ENCODE measurements around the gene MPND. TPM values are rescaled to one million over a fixed set of nuclear protein-coding genes. Genes with fewer than 3 reads are reported as not detected.

Gene MPND
- total and polyA plus RNA-seq, 2 of the 13 experiments (the other 11 are each of a cell fraction or from before 2014, with no cell fraction given) = 10.8 to 15.8 TPM

- TF ChIP-seq ARID4A (CRISPR knock-in tag; IDR thresholded peaks at IDR 0.05; ENCODE audit: borderline replicate concordance) (peak; percentile 91), GMEB1 (CRISPR knock-in tag; IDR thresholded peaks at IDR 0.05; ENCODE audit: borderline replicate concordance) (peak; percentile 48; the same call in 1 of the 2 replicates), NR0B2 (CRISPR knock-in tag; IDR thresholded peaks at IDR 0.05) (no peak; the same call in 1 of the 2 replicates), PRDM15 (CRISPR knock-in tag; IDR thresholded peaks at IDR 0.05) (no peak), CHD4 (IDR thresholded peaks at IDR 0.05; ENCODE audit: borderline replicate concordance, low read length) (peak; percentile 51; the same call in 1 of the 2 replicates), ZNF572 (CRISPR knock-in tag; IDR thresholded peaks at IDR 0.05) (peak; percentile 93; the same call in 1 of the 2 replicates), RXRB (CRISPR knock-in tag; IDR thresholded peaks at IDR 0.05; ENCODE audit: borderline replicate concordance) (peak; percentile 89), ZBTB4 (CRISPR knock-in tag; IDR thresholded peaks at IDR 0.05; ENCODE audit: borderline replicate concordance) (peak; percentile 91), ZNF839 (CRISPR knock-in tag; IDR thresholded peaks at IDR 0.05; ENCODE audit: borderline replicate concordance) (no peak), ZNF720 (CRISPR knock-in tag; IDR thresholded peaks at IDR 0.05) (no peak), ZFP41 (CRISPR knock-in tag; IDR thresholded peaks at IDR 0.05; ENCODE audit: borderline replicate concordance) (no peak), NFE2 (CRISPR knock-in tag; IDR thresholded peaks at IDR 0.05) (peak; percentile 99), MTF1 (CRISPR knock-in tag; IDR thresholded peaks at IDR 0.05) (no peak), FOXK1 (CRISPR knock-in tag; IDR thresholded peaks at IDR 0.05; ENCODE audit: borderline replicate concordance, low read depth) (peak; percentile 73; the same call in 1 of the 2 replicates), SOX5 (CRISPR knock-in tag; IDR thresholded peaks at IDR 0.05; ENCODE audit: borderline replicate concordance) (peak; percentile 70)
Measured at GRCh38 chr19:4374498-4375163, 31.3 kb downstream of the MPND start (continued).

Measured in HepG2 (cell line).